GM23248 (cell line): Measurements from ENCODE around the gene PSMC5. TPM values are rescaled to one million over a fixed set of nuclear protein-coding genes. Genes with fewer than 3 reads are reported as not detected.
A peak's percentile ranks its signal among the peaks of the same experiment; 100 is the strongest.

Source experiments
- DNase-seq: peaks from one replicate; pipeline ENCODE4 v3.0.0-alpha.2; 2015
- H2AFZ ChIP-seq: fragments of 200-600 bp; sonication (generic); 2 replicates; pipeline ENCODE4 v1.6.1; 2016; ENCODE audit warnings: antibody characterized with exemption
- H3F3A ChIP-seq: fragments of 200-600 bp; sonication (generic); 2 replicates; pipeline ENCODE4 v1.6.1; 2016; ENCODE audit warnings: mild to moderate bottlenecking, antibody characterized with exemption, mixed run types; ENCODE audit not compliant: insufficient read depth
- H3K27ac ChIP-seq: fragments of 200-600 bp; sonication (generic); 2 replicates; pipeline ENCODE4 v1.5.1; 2016; ENCODE audit warnings: mild to moderate bottlenecking
- H3K27me3 ChIP-seq: fragments of 200-600 bp; sonication (generic); replicated peaks from 2 replicates; pipeline ENCODE4 v1.6.1; 2016; ENCODE audit warnings: mild to moderate bottlenecking; ENCODE audit not compliant: insufficient read depth
- H3K36me3 ChIP-seq: fragments of 200-600 bp; sonication (generic); 2 replicates; pipeline ENCODE4 v1.6.1; 2016; ENCODE audit warnings: low read depth, mild to moderate bottlenecking
- H3K4me1 ChIP-seq: fragments of 200-600 bp; sonication (generic); 2 replicates; pipeline ENCODE4 v1.6.1; 2016; ENCODE audit warnings: mild to moderate bottlenecking; ENCODE audit not compliant: insufficient read depth
- H3K4me2 ChIP-seq: fragments of 200-600 bp; sonication (generic); one replicate; pipeline ENCODE4 v1.6.1; 2016; ENCODE audit warnings: mild to moderate bottlenecking; ENCODE audit not compliant: unreplicated experiment
- H3K4me3 ChIP-seq: fragments of 200-600 bp; sonication (generic); 2 replicates; pipeline ENCODE4 v1.5.1; 2016; ENCODE audit warnings: mild to moderate bottlenecking
- H3K79me2 ChIP-seq: fragments of 200-600 bp; sonication (generic); 2 replicates; pipeline ENCODE4 v1.6.1; 2016; ENCODE audit warnings: mild to moderate bottlenecking; ENCODE audit not compliant: insufficient read depth
- H3K9ac ChIP-seq: fragments of 200-600 bp; sonication (generic); 2 replicates; pipeline ENCODE4 v1.6.1; 2016; ENCODE audit warnings: mild to moderate bottlenecking
- H3K9me2 ChIP-seq: fragments of 200-600 bp; sonication (generic); 2 replicates; pipeline ENCODE4 v1.6.1; 2016; ENCODE audit warnings: mixed run types, mild to moderate bottlenecking, moderate library complexity; ENCODE audit not compliant: insufficient read depth
- H3K9me3 ChIP-seq: fragments of 200-600 bp; sonication (generic); one replicate; pipeline ENCODE4 v1.6.1; 2017; ENCODE audit warnings: low read depth
- H4K20me1 ChIP-seq: fragments of 200-600 bp; sonication (generic); 2 replicates; pipeline ENCODE4 v1.6.0; 2016; ENCODE audit not compliant: insufficient read depth
- EZH2 ChIP-seq: fragments of 200-600 bp; sonication (generic); IDR thresholded peaks from 2 replicates; pipeline ENCODE4 v1.6.1; 2018; ENCODE audit warnings: antibody characterized with exemption, mild to moderate bottlenecking; ENCODE audit not compliant: insufficient read depth, poor library complexity, severe bottlenecking
- EZH2phosphoT487 ChIP-seq: fragments of 200-600 bp; sonication (generic); IDR thresholded peaks from 2 replicates; pipeline ENCODE4 v1.6.1; 2018; ENCODE audit warnings: antibody characterized with exemption, moderate library complexity, mild to moderate bottlenecking, low read depth; ENCODE audit not compliant: insufficient read depth
- WGBS, 2 experiments: methylation state at CpG; one replicate each; pipeline ENCODE4 v1.1.6; 2015 to 2017; ENCODE audit warnings: low lambda C conversion rate in 2 of 2, low coverage in 1 of 2; ENCODE audit errors: missing lambda C conversion rate in 2 of 2; 5-methylcytosine and 5-hydroxymethylcytosine counted together
- in situ Hi-C: fragments of 300-500 bp; cut with MboI; formaldehyde crosslinking; loops from 2 replicates; pipeline ENCODE4 v1.15.0; 2020
- polyA plus RNA-seq: library from polyadenylated mRNA; unstranded; fragments of >200 nt; fragmentation: Nextera tagmentation; extraction: Ambion mirVana; gene quantifications from 2 replicates; pipeline ENCODE4 v1.2.1, GENCODE V29; 2016
- total RNA-seq: library from RNA; depleted of rRNA; stranded (reverse); fragments of >200 nt; shearing (Covaris generic); gene quantifications from 2 replicates; pipeline ENCODE4 v1.2.3, GENCODE V29; 2014

The PSMC5 gene
- total and polyA plus RNA-seq, 2 experiments from 2014 or later = 60.5 to 180 TPM

DNA sequence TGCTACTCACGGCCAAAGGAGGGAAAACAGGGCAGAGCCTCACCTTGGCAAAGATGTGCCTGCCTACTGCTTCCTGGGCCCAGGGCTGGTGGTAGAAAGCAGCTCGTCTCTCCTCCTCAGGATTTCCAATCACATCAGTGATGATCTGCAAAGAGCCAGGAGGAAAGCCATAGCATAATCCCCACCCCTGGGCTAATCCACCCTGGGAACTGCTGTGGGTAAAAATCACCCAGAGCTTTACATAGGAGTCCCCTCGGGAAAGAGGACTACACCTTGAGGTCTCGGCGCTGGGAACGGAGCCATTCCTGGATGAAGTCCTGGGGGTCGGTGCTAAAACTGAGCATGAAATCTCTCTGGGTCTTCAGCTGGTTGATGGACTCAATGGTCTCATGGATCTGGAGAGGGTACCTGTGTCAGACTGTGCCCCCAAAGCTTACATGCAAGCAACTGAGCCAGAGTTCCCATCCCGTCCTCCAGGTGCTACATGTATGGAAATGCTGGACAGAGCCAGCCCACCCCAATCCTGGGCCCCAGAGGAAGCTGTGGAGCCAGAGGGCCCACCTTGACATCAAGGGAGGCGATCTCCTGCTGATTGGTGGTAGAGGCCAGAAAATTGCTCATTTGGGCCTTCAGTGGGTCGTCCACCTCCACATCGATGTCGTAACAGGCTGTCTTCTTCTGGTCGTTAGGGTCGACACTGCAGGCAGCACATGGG, 6.0 kb downstream of the PSMC5 start:
- Histone ChIP-seq H3K27ac (no peak overlapping the region), H3K27me3 (no peaks in the 10 kb centered on the region), H2AFZ (no peak overlapping the region), H4K20me1 (no peaks in the 10 kb centered on the region), H3K79me2 (peaks cover 58% of the 10 kb centered on the region), H3K4me2 (no peak overlapping the region), H3K9me2 (no peaks in the 10 kb centered on the region), H3K9ac (no peak overlapping the region), H3K4me3 (no peak overlapping the region), H3F3A (peaks cover 40% of the 10 kb centered on the region), H3K36me3 (peaks cover 38% of the 10 kb centered on the region), H3K9me3 (no peaks in the 10 kb centered on the region), H3K4me1 (peaks cover 10% of the 10 kb centered on the region)
- in situ Hi-C loops = no loop called here
- no peak for DNase-seq
- TF ChIP-seq EZH2 = no peak
- TF ChIP-seq EZH2phosphoT487 = no peak
- 77 to 79% methylated on average over 14 of the region's 14 CpGs for WGBS, 2 experiments

DNA sequence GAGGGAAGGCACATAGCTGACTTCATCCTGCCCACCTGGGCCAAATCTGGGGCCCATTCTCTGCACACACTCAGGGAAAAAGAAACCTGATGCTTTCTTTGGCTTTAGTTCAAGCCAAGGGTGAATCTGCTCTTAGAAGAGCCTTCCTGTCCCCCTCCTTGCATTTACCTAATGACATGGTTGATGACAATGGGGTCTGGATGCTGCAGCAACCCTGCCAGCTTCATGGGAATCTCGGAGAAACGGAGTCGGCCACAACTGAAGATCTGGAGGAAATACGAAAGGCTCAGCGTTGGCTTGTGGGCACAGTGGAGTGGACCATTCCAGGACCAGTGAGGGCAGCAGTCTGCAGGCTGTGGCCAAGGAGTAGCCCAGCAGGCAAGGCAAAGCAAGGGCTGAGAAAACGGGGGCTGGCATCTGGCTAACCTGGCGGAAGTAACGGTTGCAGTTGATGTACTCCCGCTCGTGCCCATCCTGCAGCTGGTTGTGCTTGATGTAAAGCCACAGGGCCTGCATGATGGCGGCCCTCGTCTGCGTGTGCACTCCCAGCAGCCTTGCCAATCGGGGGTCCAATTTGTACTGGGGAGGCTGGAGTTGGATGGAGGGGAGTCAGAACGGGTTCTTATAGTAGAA, 6.6 kb downstream of the PSMC5 start:
- no peak for TF ChIP-seq EZH2
- TF ChIP-seq EZH2phosphoT487 = no peak
- 87 to 89% methylated on average over 15 of the region's 15 CpGs for WGBS, 2 experiments

GRCh38 chr17:63834431-63835166, 7.4 kb downstream of the PSMC5 start:
- H3K79me2 ChIP-seq = peaks cover 58% of the 10 kb centered on the region
- H3F3A ChIP-seq = peaks cover 47% of the 10 kb centered on the region
- H3K4me2 ChIP-seq = no peak overlapping the region
- in situ Hi-C loops = no loop called here
- TF ChIP-seq EZH2 = no peak
- no peak for TF ChIP-seq EZH2phosphoT487
- no peaks in the 10 kb centered on the region for H4K20me1 ChIP-seq
- no peak overlapping the region for H3K9ac ChIP-seq
- H3K27ac ChIP-seq = peak overlapping the region; percentile 63
- H3K4me3 ChIP-seq = no peak overlapping the region
- H2AFZ ChIP-seq = no peak overlapping the region
- H3K9me3 ChIP-seq = no peaks in the 10 kb centered on the region
- no peaks in the 10 kb centered on the region for H3K27me3 ChIP-seq
- no peaks in the 10 kb centered on the region for H3K9me2 ChIP-seq
- peaks cover 27% of the 10 kb centered on the region for H3K36me3 ChIP-seq
- DNase-seq = peak; percentile 95
- peaks cover 15% of the 10 kb centered on the region for H3K4me1 ChIP-seq
- 28 to 34% methylated on average over 13 of the region's 13 CpGs for WGBS, 2 experiments

More for the DNA sequence above, 6.6 kb downstream of the PSMC5 start:
- Histone ChIP-seq H4K20me1 (no peaks in the 10 kb centered on the region), H3K36me3 (peaks cover 34% of the 10 kb centered on the region), H3K79me2 (peaks cover 58% of the 10 kb centered on the region), H3K9me2 (no peaks in the 10 kb centered on the region), H3K4me3 (no peak overlapping the region), H3F3A (peaks cover 43% of the 10 kb centered on the region), H3K27me3 (no peaks in the 10 kb centered on the region), H2AFZ (no peak overlapping the region), H3K4me1 (peaks cover 10% of the 10 kb centered on the region), H3K9ac (no peak overlapping the region), H3K9me3 (no peaks in the 10 kb centered on the region), H3K4me2 (no peak overlapping the region), H3K27ac (no peak overlapping the region)
- no peak for DNase-seq
- in situ Hi-C loops = no loop called here

- 88 to 89% methylated on average over 9 of the region's 9 CpGs for WGBS, 2 experiments
- Histone ChIP-seq H3K4me3 (no peak overlapping the region), H3K36me3 (peaks cover 20% of the 10 kb centered on the region), H3K9ac (no peak overlapping the region), H3K9me2 (no peaks in the 10 kb centered on the region), H2AFZ (no peak overlapping the region), H3K27ac (peak overlapping the region; percentile 63), H3K4me2 (no peak overlapping the region), H3F3A (peaks cover 49% of the 10 kb centered on the region), H4K20me1 (no peaks in the 10 kb centered on the region), H3K27me3 (no peaks in the 10 kb centered on the region), H3K79me2 (peaks cover 58% of the 10 kb centered on the region), H3K9me3 (no peaks in the 10 kb centered on the region), H3K4me1 (peaks cover 20% of the 10 kb centered on the region)
- in situ Hi-C loops = no loop called here
- TF ChIP-seq EZH2phosphoT487 (no peak), EZH2 (no peak)
- no peak for DNase-seq
Measured at GRCh38 chr17:63835167-63835720, 8.0 kb downstream of the PSMC5 start.
